ENCODE measurements around the gene HOXB4. TPM values are rescaled to one million over a fixed set of nuclear protein-coding genes. Genes with fewer than 3 reads are reported as not detected.

The HOXB4 gene
- total RNA-seq, 2 experiments from 2014 or later, result 1.7 to 2.0 TPM

- H3K27me3 Mint-ChIP-seq, result peaks cover 76% of the 10 kb centered on the region
- TF ChIP-seq CTCF (IDR thresholded peaks at IDR 0.05), result no peak
- no peak overlapping the region for H3K27ac Mint-ChIP-seq
- POLR2A ChIA-PET, result interaction anchor here (0.6 kb wide), 1 partner anchor 114 kb away, joined by 3 read pairs; no protein-coding TSS in a partner anchor
- CTCF ChIA-PET, result interaction anchor here (0.9 to 4.4 kb wide), 5 partner anchors 8 to 34 kb away, joined by 3 to 31 read pairs (median 11); partner anchors contain the start of gene HOXB5
- H3K4me1 Mint-ChIP-seq (ENCODE audit: low read depth), result peaks cover 22% of the 10 kb centered on the region
- no peaks in the 10 kb centered on the region for H3K9me3 Mint-ChIP-seq
- DNase-seq, result no peak
- no peaks in the 10 kb centered on the region for H3K36me3 Mint-ChIP-seq (ENCODE audit: low read depth)
- ATAC-seq, result no peak
- intact Hi-C loops (cut with micrococcal nuclease), result no loop called here
- no peak overlapping the region for H3K4me3 Mint-ChIP-seq
Observed at GRCh38 chr17:48621410-48622392, 43.6 kb upstream of the HOXB4 start.

- Mint-ChIP-seq H3K36me3 (ENCODE audit: low read depth) (no peaks in the 10 kb centered on the region), H3K27ac (no peak overlapping the region), H3K27me3 (peaks cover 83% of the 10 kb centered on the region), H3K4me3 (no peak overlapping the region), H3K9me3 (no peaks in the 10 kb centered on the region), H3K4me1 (ENCODE audit: low read depth) (peaks cover 21% of the 10 kb centered on the region)
- TF ChIP-seq CTCF (IDR thresholded peaks at IDR 0.05), result no peak
- ChIA-PET POLR2A (no interaction called here), CTCF (interaction anchor here (0.6 to 4.4 kb wide), 7 partner anchors 7 to 584 kb away, joined by 3 to 40 read pairs (median 21); partner anchors contain the start of gene HOXB5)
- intact Hi-C loops (cut with micrococcal nuclease), result no loop called here
- DNase-seq (no peak), ATAC-seq (no peak)
Observed at GRCh38 chr17:48620461-48621139, 42.5 kb upstream of the HOXB4 start.

- Mint-ChIP-seq H3K27me3 (peaks cover 87% of the 10 kb centered on the region), H3K4me1 (ENCODE audit: low read depth) (peaks cover 24% of the 10 kb centered on the region), H3K36me3 (ENCODE audit: low read depth) (no peaks in the 10 kb centered on the region), H3K4me3 (no peak overlapping the region), H3K9me3 (no peaks in the 10 kb centered on the region), H3K27ac (no peak overlapping the region)
- intact Hi-C loops (cut with micrococcal nuclease), result loop anchor here (10.0 kb wide), 1 partner anchor 105 kb away; the partner anchor contains the start of genes HOXB13, PRAC1 and PRAC2
- no peak for TF ChIP-seq CTCF (IDR thresholded peaks at IDR 0.05)
- ATAC-seq, result no peak
- ChIA-PET POLR2A (no interaction called here), CTCF (interaction anchor here (0.6 to 4.4 kb wide), 9 partner anchors 9 to 583 kb away, joined by 3 to 40 read pairs (median 4); partner anchors contain the start of gene HOXB5)
- DNase-seq, result no peak
Observed at GRCh38 chr17:48619826-48620449, 41.8 kb upstream of the HOXB4 start.

GRCh38 chr17:48618256-48618896 is 40.2 kb upstream of the HOXB4 start:
- ChIA-PET CTCF (interaction anchor here (0.6 to 4.2 kb wide), 50 partner anchors 10 to 592 kb away, joined by 3 to 40 read pairs (median 4); partner anchors contain the start of gene HOXB5), POLR2A (interaction anchor here (0.9 to 1.5 kb wide), 3 partner anchors 11 to 19 kb away, joined by 3 to 4 read pairs (median 3); no protein-coding TSS in a partner anchor)
- DNase-seq (peak; percentile 83), ATAC-seq (peak; percentile 69)
- H3K27me3 Mint-ChIP-seq, result peaks cover 86% of the 10 kb centered on the region
- peaks cover 32% of the 10 kb centered on the region for H3K4me1 Mint-ChIP-seq (ENCODE audit: low read depth)
- H3K9me3 Mint-ChIP-seq, result no peaks in the 10 kb centered on the region
- no peak overlapping the region for H3K27ac Mint-ChIP-seq
- H3K4me3 Mint-ChIP-seq, result peak overlapping the region; percentile 46
- intact Hi-C loops (cut with micrococcal nuclease), result loop anchor here (10.0 kb wide), 1 partner anchor 106 kb away; the partner anchor contains the start of genes HOXB13, PRAC1 and PRAC2
- TF ChIP-seq CTCF (IDR thresholded peaks at IDR 0.05), result peak; percentile 99
- no peaks in the 10 kb centered on the region for H3K36me3 Mint-ChIP-seq (ENCODE audit: low read depth)

Measured in activated CD8-positive, alpha-beta T cell treated with anti-CD3 and anti-CD28 coated beads for 36 hours (primary cell).